Right cardiac atrium (tissue), 5 donors: ENCODE results near the gene ADM5. TPM values are rescaled to one million over a fixed set of nuclear protein-coding genes. Genes with fewer than 3 reads are reported as not detected.
A peak's percentile ranks its signal among the peaks of the same experiment; 100 is the strongest.

Experiments used
- ATAC-seq, 2 donors: fragments of 200-7000 bp; cut with Tn5 transposase; one replicate each; pipeline versions ENCODE4 v1.8.0 to v1.9.1; 2020; ENCODE audit warnings: moderate library complexity in 2 of 2, mild to moderate bottlenecking in 1 of 2
- DNase-seq, 3 donors: peaks; one replicate each; pipeline ENCODE4 v3.0.0-alpha.2; 2020
- H3K27ac ChIP-seq: one replicate; pipeline ENCODE4 v1.5.1; 2013; ENCODE audit warnings: mild to moderate bottlenecking, low read length, control low read depth, moderate library complexity
- H3K27me3 ChIP-seq: one replicate; pipeline ENCODE4 v1.6.1; 2013; ENCODE audit not compliant: control insufficient read depth, insufficient read depth
- H3K4me1 ChIP-seq: one replicate; pipeline ENCODE4 v1.6.1; 2013; ENCODE audit warnings: low read length; ENCODE audit not compliant: control insufficient read depth, insufficient read depth
- H3K4me3 ChIP-seq: one replicate; pipeline ENCODE4 v1.5.1; 2013; ENCODE audit warnings: low read length, control low read depth
- H3K9me3 ChIP-seq: one replicate; pipeline ENCODE4 v1.6.1; 2013; ENCODE audit warnings: low read length; ENCODE audit not compliant: control insufficient read depth
- WGBS: extraction: QIAGEN DNeasy Blood & Tissue Kit; methylation state at CpG from one replicate; pipeline ENCODE4 v1.1.7; 2013; 5-methylcytosine and 5-hydroxymethylcytosine counted together
- intact Hi-C, 4 donors: fragments of 100-400 bp; cut with DNase I; formaldehyde crosslinking; loops; one replicate each; pipeline versions ENCODE4 v1.11.0 to v1.14.0; 2022 to 2023
- polyA plus RNA-seq: library from polyadenylated mRNA; stranded (reverse); fragments of 200-250 nt; gene quantifications from one replicate; pipeline ENCODE4 v1.2.3, GENCODE V29; 2013
- total RNA-seq, 4 donors: library from RNA; stranded (reverse); fragmentation: NEBNext Ultra II Directional; extraction: Animal tissue kit (Norgen Biotek cat#: 25700); gene quantifications; one replicate each; pipeline ENCODE4 v1.2.1, GENCODE V29; 2021
- donor health status: healthy with polysubstance abuse.
- donor health status: DM: no; HTN: yes; CAD: no.
- donor health status: DM: no; HTN: no; CAD: no.
- donor health status: DM: no; HTN: yes; CAD: no; lungs with severe emphysema.
- donor health status: DM: yes; HTN: yes; CAD: no.

ADM5 gene
- total and polyA plus RNA-seq, 5 donors: 0.28 to 0.82 (median 0.45) TPM

GRCh38 chr19:49672131-49672919 lies 17.1 kb upstream of the ADM5 start:
- no peak overlapping the region for H3K4me3 ChIP-seq
- 23% methylated on average over 28 of the region's 28 CpGs for WGBS
- ATAC-seq: peak in 1 of 2 donors; percentile 3

GRCh38 chr19:49676136-49676783 lies 13.1 kb upstream of the ADM5 start:
- ATAC-seq (peak; percentile 54 to 55), DNase-seq (peak; percentile 88 to 92 (median 91))
- Histone ChIP-seq H3K9me3 (no peaks in the 10 kb centered on the region), H3K27ac (peak overlapping the region; percentile 95), H3K4me3 (peak overlapping the region; percentile 21), H3K27me3 (no peaks in the 10 kb centered on the region), H3K4me1 (no peaks in the 10 kb centered on the region)
- intact Hi-C loops: loop anchor here in 2 of 4 donors (10.0 kb wide), 2 partner anchors 81 to 91 kb away; partner anchors contain the start of genes NOSIP (in 1 of the 2), PRR12 (in 1 of the 2) and PRRG2 (in 1 of the 2)
- WGBS: 2% methylated on average over 27 of the region's 27 CpGs

More at GRCh38 chr19:49672131-49672919, 17.1 kb upstream of the ADM5 start:
- H3K9me3 ChIP-seq: no peaks in the 10 kb centered on the region
- DNase-seq: peak; percentile 80 to 92 (median 91)
- intact Hi-C loops: loop anchor here in 2 of 4 donors (10.0 kb wide), 2 partner anchors 78 to 88 kb away; partner anchors contain the start of genes NOSIP (in 1 of the 2), PRR12 (in 1 of the 2) and PRRG2 (in 1 of the 2)
- H3K27ac ChIP-seq: peak overlapping the region; percentile 22
- no peaks in the 10 kb centered on the region for H3K4me1 ChIP-seq
- no peaks in the 10 kb centered on the region for H3K27me3 ChIP-seq

- under 1% methylated on average over 34 of the region's 34 CpGs for WGBS
- intact Hi-C loops: loop anchor here in 2 of 4 donors (10.0 kb wide), 2 partner anchors 82 to 92 kb away; partner anchors contain the start of genes NOSIP (in 1 of the 2), PRR12 (in 1 of the 2) and PRRG2 (in 1 of the 2)
- Histone ChIP-seq H3K27me3 (no peaks in the 10 kb centered on the region), H3K27ac (peak overlapping the region; percentile 87), H3K4me1 (no peaks in the 10 kb centered on the region), H3K4me3 (peak overlapping the region; percentile 86), H3K9me3 (no peaks in the 10 kb centered on the region)
- DNase-seq (peak; percentile 100), ATAC-seq (peak; percentile 91 to 92)
Observed at GRCh38 chr19:49676784-49677230, 12.6 kb upstream of the ADM5 start.

- intact Hi-C loops: loop anchor here in 2 of 4 donors (10.0 kb wide), 2 partner anchors 83 to 93 kb away; partner anchors contain the start of genes NOSIP (in 1 of the 2), PRR12 (in 1 of the 2) and PRRG2 (in 1 of the 2)
Observed at GRCh38 chr19:49677231-49677900, 12.0 kb upstream of the ADM5 start, which contains the start of gene PRMT1. Gene PRMT1, plus strand, starts transcription at chr19:49677271. Its CDS starts 10 bp downstream, at chr19:49677281.

GRCh38 chr19:49677901-49678674 lies 11.3 kb upstream of the ADM5 start:
- Histone ChIP-seq H3K9me3 (no peaks in the 10 kb centered on the region), H3K4me1 (no peaks in the 10 kb centered on the region), H3K27ac (peak overlapping the region; percentile 87), H3K4me3 (peak overlapping the region; percentile 86), H3K27me3 (no peaks in the 10 kb centered on the region)
- ATAC-seq (no peak), DNase-seq (peak; percentile 75 to 89 (median 89))
- WGBS: 3% methylated on average over 21 of the region's 21 CpGs
- intact Hi-C loops: loop anchor here in 2 of 4 donors (10.0 kb wide), 2 partner anchors 83 to 93 kb away; partner anchors contain the start of genes NOSIP (in 1 of the 2), PRR12 (in 1 of the 2) and PRRG2 (in 1 of the 2)

More at GRCh38 chr19:49677231-49677900, 12.0 kb upstream of the ADM5 start, which contains the start of gene PRMT1:
- no peaks in the 10 kb centered on the region for H3K27me3 ChIP-seq
- H3K27ac ChIP-seq: peak within 1 kb of the TSS; percentile 95
- peak; percentile 2 to 34 for ATAC-seq
- peak; percentile 69 to 82 (median 79) for DNase-seq
- H3K9me3 ChIP-seq: no peaks in the 10 kb centered on the region
- no peaks in the 10 kb centered on the region for H3K4me1 ChIP-seq
- under 1% methylated on average over 57 of the region's 57 CpGs for WGBS
- H3K4me3 ChIP-seq: peak within 1 kb of the TSS; percentile 86

GRCh38 chr19:49678985-49679770 lies 10.2 kb upstream of the ADM5 start:
- WGBS: 52% methylated on average over 12 of the region's 12 CpGs
- Histone ChIP-seq H3K27ac (peak overlapping the region; percentile 37), H3K27me3 (no peaks in the 10 kb centered on the region), H3K9me3 (no peaks in the 10 kb centered on the region), H3K4me3 (no peak overlapping the region), H3K4me1 (no peaks in the 10 kb centered on the region)
- no peak for ATAC-seq
- intact Hi-C loops: loop anchor here in 2 of 4 donors (10.0 kb wide), 2 partner anchors 84 to 94 kb away; partner anchors contain the start of genes NOSIP (in 1 of the 2), PRR12 (in 1 of the 2) and PRRG2 (in 1 of the 2)
- peak in 2 of 3 donors; percentile 77 to 80 for DNase-seq

GRCh38 chr19:49679771-49680413 lies 9.5 kb upstream of the ADM5 start:
- no peak overlapping the region for H3K4me3 ChIP-seq
- H3K27me3 ChIP-seq: no peaks in the 10 kb centered on the region

GRCh38 chr19:49680421-49681351 lies 8.7 kb upstream of the ADM5 start:
- 30% methylated on average over 40 of the region's 40 CpGs for WGBS
- intact Hi-C loops: loop anchor here in 2 of 4 donors (10.0 kb wide), 2 partner anchors 84 to 174 kb away; partner anchors contain the start of genes AP2A1 (in 1 of the 2), PTOV1 (in 1 of the 2) and TSKS (in 1 of the 2)
- Histone ChIP-seq H3K27me3 (no peaks in the 10 kb centered on the region), H3K27ac (peak overlapping the region; percentile 6), H3K4me3 (no peak overlapping the region), H3K9me3 (no peaks in the 10 kb centered on the region), H3K4me1 (no peaks in the 10 kb centered on the region)
- DNase-seq: peak; percentile 91 to 97 (median 97)
- peak; percentile 2 to 4 for ATAC-seq

More at GRCh38 chr19:49679771-49680413, 9.5 kb upstream of the ADM5 start:
- intact Hi-C loops: loop anchor here in 3 of 4 donors (10.0 kb wide), 4 partner anchors 85 to 175 kb away; partner anchors contain the start of genes AP2A1 (in 1 of the 3), NOSIP (in 1 of the 3), PRR12 (in 1 of the 3) and PRRG2 (in 1 of the 3)
- Histone ChIP-seq H3K27ac (peak overlapping the region; percentile 6), H3K4me1 (no peaks in the 10 kb centered on the region), H3K9me3 (no peaks in the 10 kb centered on the region)
- WGBS: 41% methylated on average over 10 of the region's 10 CpGs
- DNase-seq: peak in 2 of 3 donors; percentile 34 to 52
- ATAC-seq: no peak
